Measurements from ENCODE around the gene APLN. TPM values are rescaled to one million over a fixed set of nuclear protein-coding genes. Genes with fewer than 3 reads are reported as not detected.

APLN gene
- total and polyA plus RNA-seq, 9 of the 15 experiments (the other 6 are each of a cell fraction or from before 2014, with no cell fraction given), result 0.04 to 0.06 TPM; not detected in 7

DNA sequence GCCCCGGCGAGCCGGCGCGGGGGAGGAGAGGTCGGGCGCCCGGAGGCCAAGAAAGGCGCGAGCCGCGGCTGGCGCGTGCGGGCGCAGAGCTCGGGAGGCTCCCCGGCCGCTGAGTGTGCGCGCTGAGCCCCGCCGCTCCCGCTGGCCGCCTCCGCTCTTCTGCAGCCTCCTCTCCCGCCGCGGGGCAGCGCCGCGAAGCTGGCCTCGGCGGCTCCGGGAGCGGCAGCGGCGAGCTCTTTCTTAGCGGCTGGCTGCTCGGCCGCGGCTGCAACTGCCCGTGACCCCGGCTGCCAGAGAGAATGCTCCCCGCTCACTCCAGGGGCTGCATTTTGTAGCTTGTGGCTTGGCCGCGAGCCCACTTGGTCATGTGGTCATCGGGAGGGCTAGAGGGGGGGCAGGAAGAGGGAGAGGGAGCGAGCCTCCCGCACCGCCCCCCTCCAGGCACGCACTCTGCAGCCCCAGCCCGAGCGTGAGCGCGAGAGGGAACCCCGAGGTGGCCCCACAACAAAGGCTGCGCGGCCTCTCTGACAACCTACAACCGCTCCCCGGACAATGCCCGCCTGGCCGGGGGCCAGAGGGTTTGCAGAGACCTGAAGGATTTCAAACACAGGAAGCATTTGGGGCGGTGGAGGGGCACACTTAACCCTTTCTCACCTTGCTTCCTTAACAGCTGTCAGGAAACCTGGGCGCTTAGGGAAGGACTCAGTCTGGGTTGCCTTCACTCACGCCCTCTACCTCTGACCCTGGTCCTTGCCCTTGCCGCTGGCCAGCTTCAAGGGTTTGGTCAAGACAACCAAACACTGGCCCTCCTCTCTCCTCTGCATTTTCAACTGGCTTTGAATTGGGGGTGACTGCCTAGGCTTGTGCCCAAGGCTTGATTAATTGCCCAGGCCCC lies at the start of gene APLN (continued):
- TF ChIP-seq, protein P1, sequence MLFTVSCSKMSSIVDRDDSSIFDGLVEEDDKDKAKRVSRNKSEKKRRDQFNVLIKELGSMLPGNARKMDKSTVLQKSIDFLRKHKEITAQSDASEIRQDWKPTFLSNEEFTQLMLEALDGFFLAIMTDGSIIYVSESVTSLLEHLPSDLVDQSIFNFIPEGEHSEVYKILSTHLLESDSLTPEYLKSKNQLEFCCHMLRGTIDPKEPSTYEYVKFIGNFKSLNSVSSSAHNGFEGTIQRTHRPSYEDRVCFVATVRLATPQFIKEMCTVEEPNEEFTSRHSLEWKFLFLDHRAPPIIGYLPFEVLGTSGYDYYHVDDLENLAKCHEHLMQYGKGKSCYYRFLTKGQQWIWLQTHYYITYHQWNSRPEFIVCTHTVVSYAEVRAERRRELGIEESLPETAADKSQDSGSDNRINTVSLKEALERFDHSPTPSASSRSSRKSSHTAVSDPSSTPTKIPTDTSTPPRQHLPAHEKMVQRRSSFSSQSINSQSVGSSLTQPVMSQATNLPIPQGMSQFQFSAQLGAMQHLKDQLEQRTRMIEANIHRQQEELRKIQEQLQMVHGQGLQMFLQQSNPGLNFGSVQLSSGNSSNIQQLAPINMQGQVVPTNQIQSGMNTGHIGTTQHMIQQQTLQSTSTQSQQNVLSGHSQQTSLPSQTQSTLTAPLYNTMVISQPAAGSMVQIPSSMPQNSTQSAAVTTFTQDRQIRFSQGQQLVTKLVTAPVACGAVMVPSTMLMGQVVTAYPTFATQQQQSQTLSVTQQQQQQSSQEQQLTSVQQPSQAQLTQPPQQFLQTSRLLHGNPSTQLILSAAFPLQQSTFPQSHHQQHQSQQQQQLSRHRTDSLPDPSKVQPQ (CRISPR knock-in tag; IDR thresholded peaks at IDR 0.05; ENCODE audit: borderline replicate concordance), result no peak
- TF ChIP-seq, protein P2, sequence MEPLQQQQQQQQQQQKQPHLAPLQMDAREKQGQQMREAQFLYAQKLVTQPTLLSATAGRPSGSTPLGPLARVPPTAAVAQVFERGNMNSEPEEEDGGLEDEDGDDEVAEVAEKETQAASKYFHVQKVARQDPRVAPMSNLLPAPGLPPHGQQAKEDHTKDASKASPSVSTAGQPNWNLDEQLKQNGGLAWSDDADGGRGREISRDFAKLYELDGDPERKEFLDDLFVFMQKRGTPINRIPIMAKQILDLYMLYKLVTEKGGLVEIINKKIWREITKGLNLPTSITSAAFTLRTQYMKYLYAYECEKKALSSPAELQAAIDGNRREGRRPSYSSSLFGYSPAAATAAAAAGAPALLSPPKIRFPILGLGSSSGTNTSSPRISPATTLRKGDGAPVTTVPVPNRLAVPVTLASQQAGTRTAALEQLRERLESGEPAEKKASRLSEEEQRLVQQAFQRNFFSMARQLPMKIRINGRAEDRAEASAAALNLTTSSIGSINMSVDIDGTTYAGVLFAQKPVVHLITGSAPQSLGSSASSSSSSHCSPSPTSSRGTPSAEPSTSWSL (CRISPR knock-in tag; IDR thresholded peaks at IDR 0.05; ENCODE audit: borderline replicate concordance), result no peak
- TF ChIP-seq NFXL1 (CRISPR knock-in tag; IDR thresholded peaks at IDR 0.05) (no peak), NR1H2 (CRISPR knock-in tag; IDR thresholded peaks at IDR 0.05) (no peak), L3MBTL2 (IDR thresholded peaks at IDR 0.05) (peak; percentile 35; the same call in 1 of the 2 replicates), CREB1 (IDR thresholded peaks at IDR 0.05) (no peak), CREB1 (CRISPR knock-in tag; IDR thresholded peaks at IDR 0.05) (no peak), ZZZ3 (IDR thresholded peaks at IDR 0.05) (no peak), RBFOX2 (IDR thresholded peaks at IDR 0.05; ENCODE audit: low read depth, low read length) (no peak), SMAD4 (CRISPR knock-in tag; conservative IDR thresholded peaks at IDR 0.05) (no peak; the same call in 1 of the 2 replicates), TCFL5 (CRISPR knock-in tag; conservative IDR thresholded peaks at IDR 0.05) (no peak), RFX5 (IDR thresholded peaks at IDR 0.05; ENCODE audit: low read depth, low read length) (no peak), ZNF551 (CRISPR knock-in tag; IDR thresholded peaks at IDR 0.05) (no peak), ZNF282 (CRISPR knock-in tag; IDR thresholded peaks at IDR 0.05) (no peak)
- TF ChIP-seq, protein P3, sequence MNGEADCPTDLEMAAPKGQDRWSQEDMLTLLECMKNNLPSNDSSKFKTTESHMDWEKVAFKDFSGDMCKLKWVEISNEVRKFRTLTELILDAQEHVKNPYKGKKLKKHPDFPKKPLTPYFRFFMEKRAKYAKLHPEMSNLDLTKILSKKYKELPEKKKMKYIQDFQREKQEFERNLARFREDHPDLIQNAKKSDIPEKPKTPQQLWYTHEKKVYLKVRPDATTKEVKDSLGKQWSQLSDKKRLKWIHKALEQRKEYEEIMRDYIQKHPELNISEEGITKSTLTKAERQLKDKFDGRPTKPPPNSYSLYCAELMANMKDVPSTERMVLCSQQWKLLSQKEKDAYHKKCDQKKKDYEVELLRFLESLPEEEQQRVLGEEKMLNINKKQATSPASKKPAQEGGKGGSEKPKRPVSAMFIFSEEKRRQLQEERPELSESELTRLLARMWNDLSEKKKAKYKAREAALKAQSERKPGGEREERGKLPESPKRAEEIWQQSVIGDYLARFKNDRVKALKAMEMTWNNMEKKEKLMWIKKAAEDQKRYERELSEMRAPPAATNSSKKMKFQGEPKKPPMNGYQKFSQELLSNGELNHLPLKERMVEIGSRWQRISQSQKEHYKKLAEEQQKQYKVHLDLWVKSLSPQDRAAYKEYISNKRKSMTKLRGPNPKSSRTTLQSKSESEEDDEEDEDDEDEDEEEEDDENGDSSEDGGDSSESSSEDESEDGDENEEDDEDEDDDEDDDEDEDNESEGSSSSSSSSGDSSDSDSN (IDR thresholded peaks at IDR 0.05; ENCODE audit: borderline replicate concordance in 1 of 2, low read depth in 2 of 2, low read length in 2 of 2), result peak in 1 of 2 experiments; percentile 87; a peak in 2 of 4 replicates
- TF ChIP-seq, protein P4, sequence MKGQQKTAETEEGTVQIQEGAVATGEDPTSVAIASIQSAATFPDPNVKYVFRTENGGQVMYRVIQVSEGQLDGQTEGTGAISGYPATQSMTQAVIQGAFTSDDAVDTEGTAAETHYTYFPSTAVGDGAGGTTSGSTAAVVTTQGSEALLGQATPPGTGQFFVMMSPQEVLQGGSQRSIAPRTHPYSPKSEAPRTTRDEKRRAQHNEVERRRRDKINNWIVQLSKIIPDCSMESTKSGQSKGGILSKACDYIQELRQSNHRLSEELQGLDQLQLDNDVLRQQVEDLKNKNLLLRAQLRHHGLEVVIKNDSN (CRISPR knock-in tag; IDR thresholded peaks at IDR 0.05), result no peak
- TF ChIP-seq, protein P5, sequence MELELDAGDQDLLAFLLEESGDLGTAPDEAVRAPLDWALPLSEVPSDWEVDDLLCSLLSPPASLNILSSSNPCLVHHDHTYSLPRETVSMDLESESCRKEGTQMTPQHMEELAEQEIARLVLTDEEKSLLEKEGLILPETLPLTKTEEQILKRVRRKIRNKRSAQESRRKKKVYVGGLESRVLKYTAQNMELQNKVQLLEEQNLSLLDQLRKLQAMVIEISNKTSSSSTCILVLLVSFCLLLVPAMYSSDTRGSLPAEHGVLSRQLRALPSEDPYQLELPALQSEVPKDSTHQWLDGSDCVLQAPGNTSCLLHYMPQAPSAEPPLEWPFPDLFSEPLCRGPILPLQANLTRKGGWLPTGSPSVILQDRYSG (tag; conservative IDR thresholded peaks at IDR 0.05; ENCODE audit: low read depth), result no peak
- TF ChIP-seq, protein P6, sequence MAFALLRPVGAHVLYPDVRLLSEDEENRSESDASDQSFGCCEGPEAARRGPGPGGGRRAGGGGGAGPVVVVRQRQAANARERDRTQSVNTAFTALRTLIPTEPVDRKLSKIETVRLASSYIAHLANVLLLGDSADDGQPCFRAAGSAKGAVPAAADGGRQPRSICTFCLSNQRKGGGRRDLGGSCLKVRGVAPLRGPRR (CRISPR knock-in tag; IDR thresholded peaks at IDR 0.05), result no peak
